ENCODE data around the gene SH3D21. TPM values are rescaled to one million over a fixed set of nuclear protein-coding genes. Genes with fewer than 3 reads are reported as not detected.

The SH3D21 gene
- total RNA-seq, 1 experiment from 2014 or later = 18.3 TPM

DNA sequence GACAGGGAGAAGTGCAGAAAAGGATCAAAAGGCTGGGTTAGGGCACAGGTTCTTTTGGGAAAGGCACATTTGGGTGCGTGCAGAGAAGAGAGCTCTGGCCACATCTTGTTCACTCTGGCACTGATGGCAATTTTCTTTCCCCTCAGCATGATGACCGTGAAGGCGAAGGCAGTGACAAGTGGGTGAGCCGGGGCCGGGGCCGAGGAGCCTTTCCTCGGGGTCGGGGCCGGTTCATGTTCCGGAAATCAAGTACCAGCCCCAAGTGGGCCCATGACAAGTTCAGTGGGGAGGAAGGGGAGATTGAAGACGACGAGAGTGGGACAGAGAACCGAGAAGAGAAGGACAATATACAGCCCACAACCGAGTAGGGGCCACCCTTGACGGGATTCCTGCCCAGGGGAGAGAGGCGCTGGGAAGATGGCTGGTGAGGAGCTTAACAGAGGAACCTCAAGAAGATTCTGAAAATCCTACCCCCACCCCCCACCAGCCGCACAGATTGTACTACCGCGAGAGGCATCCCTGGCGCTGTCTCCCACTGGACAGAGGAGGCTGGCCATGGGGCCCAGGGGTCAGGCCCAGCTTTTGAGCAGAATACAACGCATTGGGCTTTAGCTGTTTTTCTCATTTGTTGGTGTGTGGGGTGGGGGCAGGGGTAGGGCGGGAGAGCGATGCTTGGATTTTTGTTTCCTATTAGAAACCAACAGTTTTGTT is 2.4 kb upstream of the SH3D21 start:
- Histone ChIP-seq H3K23me2 (ENCODE audit: insufficient read length, low read depth, low read length, poor library complexity, severe bottlenecking) (peaks cover 8% of the 10 kb centered on the region), H2BK5ac (ENCODE audit: insufficient read length, low read length) (no peak overlapping the region), H3K27ac (ENCODE audit: insufficient read length, low read depth, low read length) (no peak overlapping the region), H3K4me2 (ENCODE audit: insufficient read depth, insufficient read length, low read length) (no peak overlapping the region), H2BK12ac (ENCODE audit: insufficient read length, low read depth, low read length) (no peak overlapping the region), H3T11ph (ENCODE audit: low read length) (no peak overlapping the region), H4K20me1 (ENCODE audit: control insufficient read depth, insufficient read depth, insufficient read length) (no peaks in the 10 kb centered on the region), H3K9me3 (ENCODE audit: control insufficient read depth, low read depth, low read length) (no peaks in the 10 kb centered on the region), H3K79me2 (ENCODE audit: insufficient read depth, low read length) (no peaks in the 10 kb centered on the region), H2BK20ac (ENCODE audit: low read depth, low read length, poor library complexity, severe bottlenecking) (no peak overlapping the region), H3K23ac (ENCODE audit: insufficient read length, low read depth, low read length) (no peak overlapping the region), H2AFZ (ENCODE audit: low read length) (no peak overlapping the region), H3K14ac (ENCODE audit: insufficient read depth, low read length) (no peak overlapping the region), H3K4ac (ENCODE audit: low read depth, low read length) (no peak overlapping the region), H3K56ac (ENCODE audit: insufficient read length, low read depth, low read length) (no peak overlapping the region), H3K4me1 (ENCODE audit: insufficient read depth, low read length) (peaks cover 3% of the 10 kb centered on the region; the same call in 1 of the 2 replicates), H4K5ac (ENCODE audit: insufficient read length, low read depth, low read length) (no peak overlapping the region), H3K79me1 (ENCODE audit: insufficient read depth, low read depth, low read length, poor library complexity, severe bottlenecking) (no peaks in the 10 kb centered on the region), H3K27me3 (ENCODE audit: insufficient read depth, low read length) (no peaks in the 10 kb centered on the region), H2AK5ac (ENCODE audit: insufficient read length, low read length) (no peak overlapping the region), H3K9ac (ENCODE audit: extremely low read depth, insufficient read length, low read length) (no peak overlapping the region), H2BK15ac (ENCODE audit: low read depth, low read length) (no peak overlapping the region), H2BK120ac (ENCODE audit: low read depth, low read length, poor library complexity, severe bottlenecking) (no peak overlapping the region), H3K18ac (ENCODE audit: insufficient read length, low read depth, low read length) (no peak overlapping the region), H4K91ac (ENCODE audit: insufficient read length, low read depth, low read length) (no peak overlapping the region), H4K8ac (replicated peaks; ENCODE audit: insufficient read length, low read depth, low read length) (no peak overlapping the region)
- H3K4me1 Mint-ChIP-seq = peaks cover 16 to 22% of the 10 kb centered on the region in 2 experiments
- TF ChIP-seq CTCF (conservative IDR thresholded peaks at IDR 0.05) = no peak
- no peaks in the 10 kb centered on the region for H3K9me3 Mint-ChIP-seq
- peak overlapping the region in 1 of 2 experiments; percentile 44; a peak in 2 of 5 replicates for H3K4me3 Mint-ChIP-seq
- no peak for DNase-seq
- peak overlapping the region in 2 of 3 experiments; percentile 34 to 71; a peak in 3 of 7 replicates for H3K27ac Mint-ChIP-seq
- H3K27me3 Mint-ChIP-seq (ENCODE audit: low read depth) = no peaks in the 10 kb centered on the region; the same call in 1 of the 2 replicates
- peaks cover 29 to 66% (median 62%) of the 10 kb centered on the region in 3 experiments; a peak in 6 of 7 replicates for H3K36me3 Mint-ChIP-seq (ENCODE audit: insufficient read depth in 1 of 3, low read depth in 3 of 3)
- no CpG with 5 or more reads among the region's 23 CpGs for WGBS (ENCODE audit: extremely low coverage, insufficient read length, low lambda C conversion rate)

Measured in H9 (cell line).